ENCODE measurements around the gene EIF3L.

Gene EIF3L

GRCh38 chr22:37865510-37865909, 16.3 kb downstream of the EIF3L start:
- H3K4me3 ChIP-seq (IDR thresholded peaks at IDR 0.05; ENCODE audit: insufficient read depth, low read depth, low read length), result no peak overlapping the region
- H4K20me1 ChIP-seq (ENCODE audit: insufficient read depth), result no peaks in the 10 kb centered on the region
- no peak overlapping the region for H3K4me2 ChIP-seq
- H3K9ac ChIP-seq, result no peak overlapping the region
- H3K79me2 ChIP-seq (ENCODE audit: insufficient read depth, low read depth), result peaks cover 7% of the 10 kb centered on the region; the same call in 1 of the 2 replicates
- no peak for TF ChIP-seq CTCF (conservative IDR thresholded peaks at IDR 0.05; ENCODE audit: low read depth, low read length)
- no peak overlapping the region for H2AFZ ChIP-seq (ENCODE audit: low read depth)
- no peak overlapping the region for H3K27ac ChIP-seq
- H3K4me1 ChIP-seq (ENCODE audit: low read depth, poor library complexity, severe bottlenecking), result peaks cover 4% of the 10 kb centered on the region
- peaks cover 10% of the 10 kb centered on the region for H3K36me3 ChIP-seq (ENCODE audit: insufficient read depth)
- H3K27me3 ChIP-seq (ENCODE audit: insufficient read depth, low read depth), result no peaks in the 10 kb centered on the region

GRCh38 chr22:37870273-37870672, 21.1 kb downstream of the EIF3L start:
- Histone ChIP-seq H3K4me2 (no peak overlapping the region), H3K4me3 (IDR thresholded peaks at IDR 0.05; ENCODE audit: insufficient read depth, low read depth, low read length) (no peak overlapping the region), H3K79me2 (ENCODE audit: insufficient read depth, low read depth) (peaks cover 18% of the 10 kb centered on the region; the same call in 1 of the 2 replicates), H3K9ac (no peak overlapping the region), H2AFZ (ENCODE audit: low read depth) (no peak overlapping the region), H3K4me1 (ENCODE audit: low read depth, poor library complexity, severe bottlenecking) (no peaks in the 10 kb centered on the region), H3K27me3 (ENCODE audit: insufficient read depth, low read depth) (no peaks in the 10 kb centered on the region), H3K27ac (no peak overlapping the region), H4K20me1 (ENCODE audit: insufficient read depth) (no peaks in the 10 kb centered on the region), H3K36me3 (ENCODE audit: insufficient read depth) (peaks cover 5% of the 10 kb centered on the region)
- TF ChIP-seq CTCF (conservative IDR thresholded peaks at IDR 0.05; ENCODE audit: low read depth, low read length), result no peak

GRCh38 chr22:37880668-37881440, 31.6 kb downstream of the EIF3L start:
- no peak overlapping the region for H3K4me2 ChIP-seq
- H3K27me3 ChIP-seq (ENCODE audit: insufficient read depth, low read depth), result no peaks in the 10 kb centered on the region
- no peaks in the 10 kb centered on the region for H3K4me1 ChIP-seq (ENCODE audit: low read depth, poor library complexity, severe bottlenecking)
- H2AFZ ChIP-seq (ENCODE audit: low read depth), result no peak overlapping the region
- no peak overlapping the region for H3K9ac ChIP-seq
- H3K27ac ChIP-seq, result no peak overlapping the region
- 0 out of 2 replicates have a peak, but pooled peaks cover 5% of the 10 kb centered on the region for H4K20me1 ChIP-seq (ENCODE audit: insufficient read depth)
- H3K36me3 ChIP-seq (ENCODE audit: insufficient read depth), result peaks cover 14% of the 10 kb centered on the region; the same call in 1 of the 2 replicates
- H3K79me2 ChIP-seq (ENCODE audit: insufficient read depth, low read depth), result no peaks in the 10 kb centered on the region
- TF ChIP-seq CTCF (conservative IDR thresholded peaks at IDR 0.05; ENCODE audit: low read depth, low read length), result no peak
- no peak overlapping the region for H3K4me3 ChIP-seq (IDR thresholded peaks at IDR 0.05; ENCODE audit: insufficient read depth, low read depth, low read length)

- no peak for TF ChIP-seq CTCF (conservative IDR thresholded peaks at IDR 0.05; ENCODE audit: low read depth, low read length)
Observed at GRCh38 chr22:37884420-37884819, 35.2 kb downstream of the EIF3L start.

More at GRCh38 chr22:37884420-37884819, 35.2 kb downstream of the EIF3L start:
- Histone ChIP-seq H3K4me2 (no peak overlapping the region), H3K4me3 (IDR thresholded peaks at IDR 0.05; ENCODE audit: insufficient read depth, low read depth, low read length) (no peak overlapping the region), H3K9ac (no peak overlapping the region), H3K27me3 (ENCODE audit: insufficient read depth, low read depth) (no peaks in the 10 kb centered on the region), H2AFZ (ENCODE audit: low read depth) (no peak overlapping the region), H3K79me2 (ENCODE audit: insufficient read depth, low read depth) (no peaks in the 10 kb centered on the region), H4K20me1 (ENCODE audit: insufficient read depth) (0 out of 2 replicates have a peak, but pooled peaks cover 5% of the 10 kb centered on the region), H3K4me1 (ENCODE audit: low read depth, poor library complexity, severe bottlenecking) (no peaks in the 10 kb centered on the region), H3K27ac (no peak overlapping the region), H3K36me3 (ENCODE audit: insufficient read depth) (peaks cover 12% of the 10 kb centered on the region; the same call in 1 of the 2 replicates)
